ENCODE results near the gene NUBP1.
"Not testable (repeated sequence)": the region's sequence is repeated elsewhere in the genome, so short reads cannot be mapped to it uniquely, and the experiment has no call there.

The NUBP1 gene

GRCh38 chr16:10752843-10753523 is 9.3 kb downstream of the NUBP1 start:
- DNase-seq: no peak

- DNase-seq: no peak
These were observed 10.0 kb downstream of the NUBP1 start for GRCh38 chr16:10753670-10754069.

GRCh38 chr16:10754941-10755340 is 11.3 kb downstream of the NUBP1 start:
- DNase-seq: no peak

GRCh38 chr16:10756574-10756973 is 12.9 kb downstream of the NUBP1 start:
- DNase-seq: no peak

GRCh38 chr16:10760858-10761257 is 17.2 kb downstream of the NUBP1 start:
- DNase-seq: no peak

- DNase-seq: no peak
These were observed 17.7 kb downstream of the NUBP1 start for GRCh38 chr16:10761373-10761772.

- DNase-seq: no peak
These were observed 18.8 kb downstream of the NUBP1 start for GRCh38 chr16:10762336-10763016.

GRCh38 chr16:10763456-10763855 is 19.8 kb downstream of the NUBP1 start:
- no peak for DNase-seq

- no peak for DNase-seq
These were observed 22.1 kb downstream of the NUBP1 start for GRCh38 chr16:10765772-10766171.

GRCh38 chr16:10767127-10767526 is 23.5 kb downstream of the NUBP1 start:
- DNase-seq: no peak

GRCh38 chr16:10769381-10769780 is 25.7 kb downstream of the NUBP1 start:
- DNase-seq: no peak

GRCh38 chr16:10770907-10771306 is 27.3 kb downstream of the NUBP1 start:
- no peak for DNase-seq

GRCh38 chr16:10776280-10776679 is 32.6 kb downstream of the NUBP1 start:
- DNase-seq: no peak

GRCh38 chr16:10776923-10777322 is 33.3 kb downstream of the NUBP1 start:
- DNase-seq: not testable (repeated sequence)

- no peak for DNase-seq
These were observed 33.7 kb downstream of the NUBP1 start for GRCh38 chr16:10777356-10777755.

GRCh38 chr16:10779908-10780307 is 36.3 kb downstream of the NUBP1 start:
- DNase-seq: not testable (repeated sequence)

GRCh38 chr16:10780628-10781027 is 37.0 kb downstream of the NUBP1 start:
- DNase-seq: no peak

GRCh38 chr16:10782628-10783027 is 39.0 kb downstream of the NUBP1 start:
- DNase-seq: no peak

- no peak for DNase-seq
These were observed 43.7 kb downstream of the NUBP1 start for GRCh38 chr16:10787304-10787703.

GRCh38 chr16:10788630-10789029 is 45.0 kb downstream of the NUBP1 start:
- DNase-seq: not testable (repeated sequence)

GRCh38 chr16:10791048-10791447 is 47.4 kb downstream of the NUBP1 start:
- DNase-seq: no peak

GRCh38 chr16:10799736-10800135 is 56.1 kb downstream of the NUBP1 start:
- DNase-seq: no peak

GRCh38 chr16:10805334-10805733 is 61.7 kb downstream of the NUBP1 start:
- no peak for DNase-seq

- DNase-seq: no peak
These were observed 63.1 kb downstream of the NUBP1 start for GRCh38 chr16:10806698-10807097.

- DNase-seq: no peak
These were observed 64.6 kb downstream of the NUBP1 start for GRCh38 chr16:10808218-10808617.

Data from NCI-H510A (cell line).